Epithelial cell of prostate (primary cell): Measurements from ENCODE around the gene ISLR.

ENCODE experiments used
- DNase-seq: peaks from one replicate; pipeline ENCODE4 v3.0.0-alpha.2; 2011; ENCODE audit warnings: low read depth, low spot score
- H3K27ac ChIP-seq: fragments of 450-650 bp; 2 replicates; pipeline ENCODE4 v1.5.1; 2017; ENCODE audit warnings: mild to moderate bottlenecking

The ISLR gene

GRCh38 chr15:74191798-74192197 is 18.3 kb downstream of the ISLR start:
- DNase-seq: no peak
- H3K27ac ChIP-seq: no peak overlapping the region

GRCh38 chr15:74192751-74193150 is 19.2 kb downstream of the ISLR start:
- H3K27ac ChIP-seq: no peak overlapping the region
- DNase-seq: no peak

DNA sequence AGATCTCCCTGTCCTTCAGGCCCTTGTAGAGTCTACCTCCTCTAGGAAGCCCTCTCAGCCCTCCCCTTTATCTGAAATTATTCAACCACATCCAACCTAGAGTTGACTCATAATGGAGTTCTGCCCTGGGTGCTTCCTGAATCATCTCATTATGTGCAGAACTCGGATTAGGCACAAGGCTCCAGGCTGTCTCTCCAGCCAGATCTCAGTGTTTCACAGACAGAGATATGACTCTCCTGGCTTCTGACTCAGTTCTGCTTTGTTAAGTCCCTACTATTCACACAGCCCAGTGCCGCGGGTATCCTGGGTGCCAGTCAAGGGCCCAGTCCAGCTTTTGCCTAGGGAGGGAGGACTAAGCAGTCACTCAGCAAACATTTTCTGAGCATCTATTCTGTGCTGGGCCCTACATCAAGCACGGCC is 19.8 kb downstream of the ISLR start:
- peak; percentile 94 for DNase-seq
- peak overlapping the region; percentile 39 for H3K27ac ChIP-seq

DNA sequence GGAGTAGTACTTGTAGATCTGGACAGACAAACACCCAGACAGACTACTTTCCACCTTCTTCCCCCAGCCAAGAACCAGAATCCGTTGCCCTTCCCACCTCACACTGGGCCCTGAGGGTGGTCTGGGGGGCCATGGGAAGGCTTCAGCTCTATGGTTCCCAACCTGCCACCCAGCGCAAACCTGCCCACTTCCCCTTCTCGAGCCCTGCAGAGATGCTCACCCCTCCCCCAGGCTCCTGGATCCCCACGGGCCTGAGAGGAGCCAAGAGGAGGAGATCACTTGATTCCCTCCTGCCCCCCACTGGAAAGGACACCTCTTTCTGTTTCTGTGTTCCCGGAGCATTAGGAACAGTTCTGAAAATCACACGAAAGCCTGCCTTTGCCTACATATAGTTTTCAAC is 20.4 kb downstream of the ISLR start:
- H3K27ac ChIP-seq: peak overlapping the region; percentile 39
- DNase-seq: no peak

DNA sequence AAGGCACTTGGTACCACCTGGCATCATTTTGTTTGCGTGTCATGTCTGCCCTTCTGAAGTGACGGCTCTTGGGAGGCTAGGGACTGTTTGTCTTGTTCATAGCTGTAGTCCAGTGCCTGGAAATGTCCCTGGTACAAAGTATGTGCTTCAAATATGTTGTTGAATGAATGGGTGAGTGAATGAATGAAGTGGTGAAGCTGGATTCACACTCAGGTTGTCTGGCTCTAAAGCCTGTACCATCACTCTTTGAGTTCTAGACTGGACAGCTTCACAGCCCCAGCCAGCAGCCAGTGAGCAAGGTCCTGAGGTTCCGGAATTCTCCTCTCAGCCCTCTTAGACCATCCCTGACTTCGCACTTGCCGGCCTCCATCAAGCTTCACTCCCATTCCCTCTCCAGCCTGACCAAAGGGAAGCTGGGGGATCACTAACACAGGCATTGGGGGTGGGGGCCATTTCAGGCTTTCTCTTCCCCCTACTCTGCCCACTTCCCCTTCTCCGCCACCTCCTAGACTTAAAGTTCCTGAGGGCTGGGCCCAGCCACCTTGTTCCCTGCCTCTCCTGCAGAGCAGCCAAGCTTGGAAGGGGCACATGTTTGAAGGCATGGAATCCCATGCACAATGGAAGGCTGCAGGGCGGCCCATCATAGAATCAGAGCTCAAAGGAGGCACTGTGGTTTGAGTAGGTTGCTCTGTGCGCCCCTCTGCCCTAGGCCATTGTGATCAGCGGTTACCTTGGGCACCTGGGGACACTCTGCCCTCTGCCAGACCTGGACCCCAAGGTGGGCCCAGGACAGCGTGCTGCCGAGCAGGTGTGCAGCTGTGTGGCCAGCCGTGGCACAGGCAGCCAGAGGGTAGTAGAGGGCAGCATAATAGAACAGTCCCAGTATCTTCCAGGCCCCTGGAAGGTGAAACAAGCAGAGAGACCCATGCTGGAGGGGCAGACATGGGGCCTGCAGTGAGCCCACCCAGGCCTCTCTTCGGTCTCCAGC is 21.4 kb downstream of the ISLR start:
- no peak overlapping the region for H3K27ac ChIP-seq
- no peak for DNase-seq

DNA sequence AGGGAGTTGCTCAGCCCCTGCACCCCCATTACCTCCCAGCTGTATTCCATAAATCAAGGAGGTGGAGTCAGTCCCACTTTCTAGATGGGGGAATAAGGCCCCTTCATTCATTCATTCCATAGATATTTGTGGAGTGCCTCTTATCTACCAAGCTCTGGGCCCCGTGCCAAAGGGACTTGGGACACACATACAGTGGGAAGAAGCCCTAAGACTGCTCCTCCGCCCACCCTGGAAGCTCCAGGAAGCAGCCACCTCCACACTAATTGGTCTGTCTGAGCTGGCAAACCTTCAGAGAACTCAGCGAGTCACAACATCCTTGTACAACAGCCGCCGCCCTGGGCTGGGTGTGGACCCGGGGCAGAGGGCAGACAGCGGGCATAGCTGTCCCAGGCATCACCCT is 22.7 kb downstream of the ISLR start:
- H3K27ac ChIP-seq: no peak overlapping the region
- peak; percentile 45 for DNase-seq

GRCh38 chr15:74197176-74197965 is 23.9 kb downstream of the ISLR start:
- DNase-seq: no peak
- H3K27ac ChIP-seq: no peak overlapping the region

- H3K27ac ChIP-seq: no peak overlapping the region
- no peak for DNase-seq
Observed at GRCh38 chr15:74199297-74199652, 25.8 kb downstream of the ISLR start.

DNA sequence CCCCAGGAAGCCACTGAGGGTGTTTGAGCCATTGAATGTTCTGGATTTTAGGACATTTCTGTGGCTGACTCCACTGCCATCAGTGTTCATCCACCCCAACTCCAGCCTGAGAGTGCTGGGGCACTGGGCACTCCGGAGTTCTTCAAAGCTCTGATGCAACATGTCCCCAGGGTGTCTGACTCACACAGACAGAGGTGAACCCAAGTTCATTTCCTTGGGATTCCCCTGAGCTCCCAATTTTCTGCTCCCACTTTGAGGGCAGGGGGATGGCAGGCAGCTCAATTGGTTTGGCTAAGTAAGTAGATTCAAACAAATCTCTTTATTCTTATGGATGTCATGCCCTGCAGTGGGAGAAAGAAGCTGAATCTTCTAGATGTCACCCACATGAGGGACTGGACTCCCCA is 26.9 kb downstream of the ISLR start:
- peak; percentile 53 for DNase-seq
- H3K27ac ChIP-seq: peak overlapping the region; percentile 15

DNA sequence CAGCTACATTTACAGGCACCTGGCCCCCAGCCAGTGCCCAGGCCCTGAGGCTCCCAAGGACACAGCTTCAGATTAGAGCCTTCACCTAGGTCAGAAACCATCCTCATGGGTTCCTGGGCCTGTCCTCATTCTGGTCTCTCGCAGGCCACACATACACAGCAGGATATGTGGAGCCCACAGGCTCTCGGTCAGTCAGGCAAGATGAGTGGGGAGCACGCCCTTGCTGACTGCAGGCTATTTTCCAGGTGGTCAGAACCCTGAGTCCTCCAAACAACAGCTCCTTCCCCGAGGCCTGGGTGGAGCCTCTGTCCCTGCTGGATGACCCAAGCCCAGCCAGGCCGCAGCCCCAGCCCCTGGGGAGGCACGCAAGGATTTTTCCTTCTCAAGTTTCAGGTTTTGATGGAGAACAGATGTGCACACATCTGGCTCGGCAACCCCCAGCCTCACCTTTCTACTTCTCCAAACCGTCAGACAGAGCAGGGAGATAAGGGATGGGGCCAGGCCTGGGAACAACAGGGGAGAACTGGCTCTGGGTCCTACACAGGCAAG is 27.4 kb downstream of the ISLR start:
- peak overlapping the region; percentile 15 for H3K27ac ChIP-seq
- no peak for DNase-seq

DNA sequence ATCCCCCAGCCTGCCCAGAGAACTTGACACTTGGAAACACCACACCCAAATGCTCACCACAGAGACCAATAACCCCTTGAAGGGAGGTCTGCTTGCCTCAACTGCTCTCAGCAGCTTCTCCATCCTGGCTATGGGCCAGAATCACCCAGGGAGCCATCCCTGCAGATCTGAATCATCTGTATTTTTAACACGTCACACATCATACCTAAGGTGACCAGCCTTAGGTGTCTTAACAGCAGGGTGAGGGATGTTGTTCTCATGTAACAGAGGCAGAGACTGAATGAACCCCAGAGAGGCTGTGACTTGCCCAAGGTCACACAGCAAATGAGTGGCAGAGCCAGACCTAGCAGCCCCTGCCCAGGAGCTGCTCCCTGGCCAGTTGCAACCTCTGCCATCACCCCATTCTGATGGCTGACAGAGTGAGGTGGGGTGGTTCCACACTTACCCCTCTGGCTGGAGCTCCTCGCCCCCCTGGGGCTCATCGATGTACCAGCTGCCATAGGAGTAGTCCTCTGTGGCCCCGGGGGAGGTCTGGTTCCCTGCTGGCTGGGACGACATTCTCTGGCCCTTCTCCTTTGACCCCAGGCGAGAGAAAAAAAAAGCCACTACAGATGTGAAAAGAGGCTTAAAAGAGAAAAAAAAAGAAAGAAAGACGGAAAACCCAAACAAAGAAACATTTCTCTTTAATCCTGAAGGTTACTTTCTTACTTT is 28.4 kb downstream of the ISLR start:
- peak; percentile 60 for DNase-seq
- no peak overlapping the region for H3K27ac ChIP-seq

DNA sequence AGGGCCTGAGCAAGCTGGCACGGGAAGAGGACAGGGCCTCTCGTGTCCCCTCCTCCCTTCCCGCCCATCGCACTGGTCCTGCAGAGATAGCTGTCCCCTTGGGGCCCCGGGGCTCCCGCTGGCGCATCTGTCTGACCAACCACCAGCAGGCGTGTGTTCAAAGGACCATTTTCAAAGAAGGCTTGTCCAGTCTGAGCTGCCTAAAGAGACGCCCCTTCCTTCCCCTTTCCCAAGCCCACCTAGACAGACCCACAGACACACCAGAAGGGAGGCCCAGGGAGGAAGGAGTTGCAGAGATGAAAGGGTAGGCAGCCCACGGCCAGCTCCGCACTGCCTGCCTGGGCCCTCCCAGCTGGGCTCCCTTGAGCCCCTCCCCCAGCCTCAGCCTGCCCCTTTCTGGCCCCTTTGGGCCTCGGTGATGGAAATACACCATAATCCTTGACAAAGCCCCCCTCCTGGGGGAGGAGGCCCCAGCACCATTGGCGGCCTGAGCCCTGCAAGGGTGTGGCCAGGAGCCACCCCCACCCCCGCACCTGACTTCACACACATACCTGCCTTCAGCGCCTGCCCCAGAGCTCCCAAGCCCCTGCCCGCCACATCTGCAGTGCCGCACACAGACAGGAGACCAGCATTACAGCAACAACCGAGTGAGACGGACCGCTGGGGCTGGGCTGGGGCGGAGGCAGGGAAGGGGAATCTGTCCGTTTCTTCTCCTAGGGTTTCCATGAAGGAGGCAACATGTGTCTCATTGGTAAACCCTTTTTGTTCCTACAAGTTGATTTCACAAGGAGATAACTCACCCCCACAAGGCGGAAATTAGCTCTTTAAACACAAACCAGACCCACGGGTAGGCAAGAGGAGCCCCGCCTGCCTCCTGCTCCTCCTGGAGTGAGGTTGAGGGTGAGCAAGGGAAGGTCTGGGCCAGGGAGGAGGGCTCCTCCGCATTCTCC is 29.2 kb downstream of the ISLR start, which contains the start of gene STRA6:
STRA6 (minus strand) TSS at position 336 of the 950 bp plus-strand sequence. CDS start 520 bp downstream, outside the sequence.
- peak within 1 kb of the TSS; percentile 3 for H3K27ac ChIP-seq
- peak; percentile 29 for DNase-seq

- no peak for DNase-seq
- no peak overlapping the region for H3K27ac ChIP-seq
Observed at GRCh38 chr15:74203914-74204431, 30.5 kb downstream of the ISLR start.

- H3K27ac ChIP-seq: no peak overlapping the region
Observed at GRCh38 chr15:74205582-74205947, 32.1 kb downstream of the ISLR start.

GRCh38 chr15:74206801-74207281 is 33.3 kb downstream of the ISLR start:
- no peak for DNase-seq
- no peak overlapping the region for H3K27ac ChIP-seq

More at GRCh38 chr15:74205582-74205947, 32.1 kb downstream of the ISLR start:
- DNase-seq: no peak

- DNase-seq: no peak
- no peak overlapping the region for H3K27ac ChIP-seq
Observed at GRCh38 chr15:74207652-74208440, 34.3 kb downstream of the ISLR start.

- DNase-seq: no peak
Observed at GRCh38 chr15:74208496-74208895, 35.0 kb downstream of the ISLR start.

More at GRCh38 chr15:74208496-74208895, 35.0 kb downstream of the ISLR start:
- H3K27ac ChIP-seq: no peak overlapping the region
